NCI-H82 treated with DMSO at 0.1 percent for 48 hours (cell line): ENCODE measurements around the gene ADISSP.

Experiments
- DNase-seq: peaks from one replicate; lab custom pipeline; 2025; ENCODE audit not compliant: unreplicated experiment; lab: John Stamatoyannopoulos, UW

ADISSP gene

GRCh38 chr20:3720068-3720467 lies 47.5 kb downstream of the ADISSP start:
- no peak for DNase-seq

DNA sequence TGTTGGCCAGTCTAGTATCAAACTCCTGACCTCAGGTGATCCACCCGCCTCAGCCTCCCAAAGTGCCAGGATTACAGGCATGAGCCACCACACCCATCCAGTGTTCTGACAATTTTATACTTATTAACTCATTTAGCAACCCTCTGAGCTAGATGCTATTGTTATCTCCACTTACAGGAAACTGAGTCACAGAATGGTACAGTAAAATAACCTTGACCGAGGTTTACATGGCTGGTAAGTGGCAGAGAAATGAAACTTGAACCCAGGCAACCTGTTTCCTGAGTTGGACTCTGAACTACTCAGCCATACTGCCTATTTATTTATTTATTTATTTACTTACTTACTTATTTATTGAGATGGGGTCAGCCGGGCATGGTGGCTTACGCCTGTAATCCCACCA lies 48.5 kb downstream of the ADISSP start:
- no peak for DNase-seq

GRCh38 chr20:3716195-3716834 lies 51.2 kb downstream of the ADISSP start:
- DNase-seq: peak; percentile 12

- no peak for DNase-seq
Measured at GRCh38 chr20:3714092-3714491, 53.5 kb downstream of the ADISSP start.

GRCh38 chr20:3712279-3712873 lies 55.2 kb downstream of the ADISSP start, which contains the start of gene SIGLEC1:
Gene SIGLEC1 (minus strand): TSS chr20:3712600. CDS start chr20:3707128, 5,472 bp downstream.
- DNase-seq: no peak

GRCh38 chr20:3711484-3711941 lies 56.0 kb downstream of the ADISSP start:
- no peak for DNase-seq

- no peak for DNase-seq
Measured at GRCh38 chr20:3710703-3711483, 56.7 kb downstream of the ADISSP start.

GRCh38 chr20:3710011-3710466 lies 57.5 kb downstream of the ADISSP start:
- DNase-seq: no peak

- no peak for DNase-seq
Measured at GRCh38 chr20:3707508-3707899, 60.0 kb downstream of the ADISSP start.

- no peak for DNase-seq
Measured at GRCh38 chr20:3706774-3707507, 60.6 kb downstream of the ADISSP start.

- DNase-seq: no peak
Measured at GRCh38 chr20:3705970-3706739, 61.4 kb downstream of the ADISSP start.

DNA sequence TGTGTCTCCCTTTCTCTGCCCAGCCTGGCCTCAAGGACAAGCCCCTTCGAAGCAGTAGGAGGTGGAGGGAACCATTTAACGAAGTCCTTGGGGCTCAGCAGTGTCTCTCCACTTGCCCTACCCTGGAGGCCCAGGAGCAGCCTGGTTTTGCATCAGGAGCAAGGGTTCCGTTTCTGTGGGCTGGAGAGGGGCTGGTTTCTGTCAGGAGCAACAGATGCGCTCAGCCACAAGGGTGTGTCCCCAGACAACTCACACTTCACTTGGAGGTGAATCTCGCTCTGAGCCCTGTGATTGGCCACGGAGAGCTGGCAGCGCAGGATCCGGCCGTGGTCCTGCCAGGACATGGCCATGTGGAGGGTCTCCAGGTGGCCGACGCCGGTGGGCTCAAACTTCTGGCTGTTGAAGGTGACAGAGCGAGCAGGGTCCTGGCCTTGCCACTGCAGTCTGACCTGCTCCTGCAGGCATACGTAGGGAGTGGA lies 62.0 kb downstream of the ADISSP start:
- DNase-seq: no peak

DNA sequence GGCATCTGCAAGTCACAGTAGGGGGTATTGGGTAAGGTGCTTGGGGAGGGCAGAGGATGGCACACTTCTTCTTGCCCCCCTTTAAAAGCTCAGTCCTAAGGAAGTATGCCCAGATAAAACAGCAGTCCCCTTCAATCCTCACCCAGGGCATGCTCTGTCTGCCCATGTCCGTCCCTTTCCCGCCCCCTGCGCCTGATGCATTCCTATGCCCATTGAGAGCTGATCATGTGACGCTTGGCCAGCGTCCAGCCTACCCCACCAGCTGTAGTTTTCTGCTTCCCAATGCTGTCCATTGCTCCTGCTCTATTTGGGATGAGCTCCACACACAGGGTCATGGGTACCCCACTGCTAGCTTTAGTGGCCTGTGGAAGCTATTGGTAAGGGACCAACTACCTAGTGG lies 63.5 kb downstream of the ADISSP start:
- no peak for DNase-seq
